Stimulated activated naive B cell treated with anti-CD40 and anti-IgM and Interleukin-4, amounts not matched to agents 10 μg/mL and 1 μg/mL and 100 μg/mL, for 72 hours (primary cell): Measurements from ENCODE around the gene NIN.

Experiments used
- ATAC-seq, 2 donors: fragments of 150-1000 bp; cut with Tn5 transposase; replicated peaks; 2 replicates each; pipeline ENCODE4 v1.10.0; 2021; ENCODE audit warnings: moderate library complexity in 1 of 2
- DNase-seq: peaks from one replicate; pipeline ENCODE4 v3.0.0; 2021
- H3K27ac Mint-ChIP-seq: one replicate; pipeline ENCODE4 v1.8.0; 2022; ENCODE audit warnings: mild to moderate bottlenecking, mixed read lengths
- H3K27me3 Mint-ChIP-seq, 2 donors: one replicate each; pipeline ENCODE4 v1.8.0; 2022; ENCODE audit warnings: mixed read lengths in 2 of 2
- H3K36me3 Mint-ChIP-seq, 2 donors: one replicate each; pipeline ENCODE4 v1.8.0; 2022; ENCODE audit warnings: mixed read lengths in 2 of 2, mild to moderate bottlenecking in 1 of 2
- H3K4me1 Mint-ChIP-seq, 2 donors: one replicate each; pipeline ENCODE4 v1.8.0; 2022; ENCODE audit warnings: mixed read lengths in 2 of 2, mild to moderate bottlenecking in 1 of 2
- H3K4me3 Mint-ChIP-seq, 2 donors: one replicate each; pipeline ENCODE4 v1.8.0; 2022; ENCODE audit warnings: mild to moderate bottlenecking in 2 of 2, mixed read lengths in 2 of 2, moderate library complexity in 1 of 2
- H3K9me3 Mint-ChIP-seq, 2 donors: one replicate each; pipeline ENCODE4 v1.8.0; 2022; ENCODE audit warnings: mixed read lengths in 2 of 2, mild to moderate bottlenecking in 1 of 2

NIN gene

GRCh38 chr14:50856660-50857059 is 25.7 kb upstream of the NIN start:
- DNase-seq: no peak
- H3K4me1 Mint-ChIP-seq: peaks cover 10 to 15% of the 10 kb centered on the region in 2 donors
- H3K27ac Mint-ChIP-seq: no peak overlapping the region
- H3K27me3 Mint-ChIP-seq: peaks cover 0 to 3% of the 10 kb centered on the region in 2 donors
- ATAC-seq: no peak
- H3K4me3 Mint-ChIP-seq: no peak overlapping the region
- no peaks in the 10 kb centered on the region for H3K36me3 Mint-ChIP-seq
- no peaks in the 10 kb centered on the region for H3K9me3 Mint-ChIP-seq

DNA sequence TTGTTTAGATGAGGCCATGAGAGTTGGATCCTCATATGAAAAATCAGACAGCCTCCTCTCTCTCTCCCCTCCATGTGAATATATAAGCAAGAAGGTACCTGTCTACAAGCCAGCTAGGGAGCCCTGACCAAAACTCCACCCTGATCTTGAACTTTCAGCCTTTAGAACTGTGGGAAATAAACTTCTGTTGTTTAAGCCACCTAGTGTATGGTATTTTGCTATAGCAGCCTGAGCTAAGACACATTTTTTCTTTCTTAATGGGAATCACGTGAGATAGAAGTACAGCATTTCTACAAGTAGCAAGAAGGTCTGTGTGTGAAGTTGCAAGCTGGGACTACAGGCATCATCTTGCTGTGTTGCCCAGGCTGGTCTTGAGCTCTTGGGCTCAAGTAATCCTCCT is 24.6 kb upstream of the NIN start:
- DNase-seq (no peak), ATAC-seq (no peak)
- H3K27me3 Mint-ChIP-seq: peaks cover 0 to 3% of the 10 kb centered on the region in 2 donors
- no peaks in the 10 kb centered on the region for H3K9me3 Mint-ChIP-seq
- H3K4me1 Mint-ChIP-seq: peaks cover 10 to 15% of the 10 kb centered on the region in 2 donors
- no peak overlapping the region for H3K27ac Mint-ChIP-seq
- no peaks in the 10 kb centered on the region for H3K36me3 Mint-ChIP-seq
- no peak overlapping the region for H3K4me3 Mint-ChIP-seq

DNA sequence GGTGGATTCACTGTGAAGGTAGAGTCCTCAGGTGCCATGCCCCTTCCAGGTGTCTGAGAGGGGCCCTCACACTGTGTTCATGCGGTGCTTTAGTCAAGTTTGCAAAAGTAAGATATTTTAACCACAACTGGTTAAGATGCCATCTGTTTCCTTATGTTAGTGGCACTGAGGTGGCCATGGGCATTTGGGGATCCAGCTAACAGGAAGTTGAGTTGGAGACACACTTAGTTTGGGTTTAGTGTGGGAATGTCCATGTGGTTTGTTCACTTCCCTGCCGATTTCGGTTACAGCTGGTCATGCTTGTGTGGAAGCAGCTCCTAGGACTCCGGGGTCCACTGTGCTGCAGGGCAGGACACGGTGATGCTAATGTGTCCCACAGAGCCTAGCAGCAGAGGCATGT is 23.6 kb upstream of the NIN start:
- H3K4me3 Mint-ChIP-seq: no peak overlapping the region
- DNase-seq: no peak
- no peak overlapping the region for H3K27ac Mint-ChIP-seq
- no peaks in the 10 kb centered on the region for H3K36me3 Mint-ChIP-seq
- peaks cover 0 to 3% of the 10 kb centered on the region in 2 donors for H3K27me3 Mint-ChIP-seq
- ATAC-seq: no peak
- no peaks in the 10 kb centered on the region for H3K9me3 Mint-ChIP-seq
- peaks cover 6 to 14% of the 10 kb centered on the region in 2 donors for H3K4me1 Mint-ChIP-seq

DNA sequence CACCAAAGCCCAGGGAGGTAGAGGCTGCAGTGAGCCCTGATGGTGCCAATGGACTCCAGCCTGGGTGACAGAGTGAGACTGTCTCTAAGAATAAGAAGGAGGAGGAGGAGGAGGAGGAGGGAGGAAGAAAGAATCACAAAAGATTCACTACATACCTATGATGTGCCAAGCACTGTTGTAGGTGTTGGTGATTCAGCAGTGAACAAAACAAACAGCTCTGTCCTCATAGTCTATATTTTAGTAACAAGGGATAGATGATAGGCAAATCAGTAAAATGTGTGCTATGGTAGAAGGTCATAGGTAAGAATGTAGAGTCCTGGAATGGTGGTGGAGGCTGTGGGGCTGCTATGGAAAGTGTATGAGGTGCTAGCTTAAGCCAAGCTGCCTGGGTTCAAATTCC is 22.9 kb upstream of the NIN start:
- H3K4me1 Mint-ChIP-seq: peaks cover 0 to 10% of the 10 kb centered on the region in 2 donors

DNA sequence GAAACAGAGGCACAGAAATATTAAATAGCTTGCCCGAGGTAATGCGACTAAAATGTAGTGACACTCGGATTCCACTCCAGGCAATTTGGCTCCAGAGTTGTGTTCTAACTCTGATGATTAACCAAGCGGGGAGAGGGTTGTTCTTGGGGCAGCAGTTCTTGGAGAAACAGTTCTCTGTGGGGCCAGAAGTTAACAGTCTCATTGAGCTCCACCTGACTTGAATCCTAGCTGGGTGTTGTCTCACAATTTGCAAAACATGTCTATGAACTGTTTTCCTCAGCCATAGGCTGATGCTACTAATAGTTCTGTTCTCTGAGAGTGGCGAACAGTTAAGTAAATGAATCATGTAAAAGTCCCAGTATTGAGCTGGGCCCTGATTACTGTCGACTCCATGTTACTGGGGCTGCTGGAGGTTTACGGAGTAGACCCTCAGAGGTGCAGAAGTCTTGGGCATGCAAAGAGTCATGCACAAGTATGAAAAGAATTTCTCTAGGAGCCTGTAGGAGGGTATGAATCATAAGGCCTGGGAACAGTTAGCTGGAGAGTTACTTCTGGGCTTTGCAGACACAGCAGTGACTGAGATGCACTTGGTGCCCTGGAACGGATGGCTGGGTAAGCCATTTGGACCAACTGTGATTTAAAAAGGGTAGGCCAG is 15.4 kb upstream of the NIN start:
- H3K36me3 Mint-ChIP-seq: no peaks in the 10 kb centered on the region
- H3K4me1 Mint-ChIP-seq: peaks cover 1 to 8% of the 10 kb centered on the region in 2 donors
- no peaks in the 10 kb centered on the region for H3K9me3 Mint-ChIP-seq
- ATAC-seq (no peak), DNase-seq (no peak)
- H3K27me3 Mint-ChIP-seq: no peaks in the 10 kb centered on the region
- H3K27ac Mint-ChIP-seq: no peak overlapping the region
- no peak overlapping the region for H3K4me3 Mint-ChIP-seq

More for the DNA sequence above, 22.9 kb upstream of the NIN start:
- DNase-seq (no peak), ATAC-seq (no peak)
- H3K27me3 Mint-ChIP-seq: peaks cover 0 to 3% of the 10 kb centered on the region in 2 donors
- H3K36me3 Mint-ChIP-seq: no peaks in the 10 kb centered on the region
- H3K4me3 Mint-ChIP-seq: no peak overlapping the region
- peak overlapping the region; percentile 63 for H3K27ac Mint-ChIP-seq
- no peaks in the 10 kb centered on the region for H3K9me3 Mint-ChIP-seq

- Mint-ChIP-seq H3K4me3 (no peak overlapping the region), H3K27me3 (no peaks in the 10 kb centered on the region), H3K27ac (no peak overlapping the region), H3K4me1 (peaks cover 1 to 20% of the 10 kb centered on the region in 2 donors), H3K9me3 (no peaks in the 10 kb centered on the region), H3K36me3 (no peaks in the 10 kb centered on the region)
- DNase-seq (no peak), ATAC-seq (no peak)
These were observed 14.2 kb upstream of the NIN start for GRCh38 chr14:50845166-50845565.

DNA sequence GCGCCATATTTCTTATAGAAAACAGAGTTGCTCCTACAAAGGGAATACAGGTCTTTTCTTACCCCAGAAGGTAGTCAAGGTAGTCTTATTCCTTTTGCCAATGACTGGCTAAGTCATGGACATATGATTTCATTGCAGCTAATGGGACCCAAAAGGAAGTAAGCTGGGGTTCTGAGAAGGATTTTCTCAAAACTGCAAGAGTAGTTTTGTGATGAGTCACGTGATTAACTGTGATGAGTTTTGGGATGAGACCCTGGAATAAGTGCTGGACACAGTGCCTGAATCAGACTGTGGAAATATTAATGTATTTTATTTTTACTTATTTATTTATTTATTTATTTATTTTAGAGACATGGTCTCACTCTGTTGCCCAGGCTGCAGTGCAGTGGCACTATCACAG is 13.4 kb upstream of the NIN start:
- no peak overlapping the region for H3K27ac Mint-ChIP-seq
- H3K36me3 Mint-ChIP-seq: no peaks in the 10 kb centered on the region
- H3K27me3 Mint-ChIP-seq: no peaks in the 10 kb centered on the region
- no peaks in the 10 kb centered on the region for H3K9me3 Mint-ChIP-seq
- ATAC-seq (no peak), DNase-seq (no peak)
- H3K4me3 Mint-ChIP-seq: no peak overlapping the region
- peaks cover 1 to 22% of the 10 kb centered on the region in 2 donors for H3K4me1 Mint-ChIP-seq

GRCh38 chr14:50839691-50840090 is 8.7 kb upstream of the NIN start:
- ATAC-seq: no peak
- no peak for DNase-seq
- Mint-ChIP-seq H3K4me3 (no peak overlapping the region), H3K27me3 (no peaks in the 10 kb centered on the region), H3K9me3 (no peaks in the 10 kb centered on the region), H3K4me1 (peaks cover 31 to 61% of the 10 kb centered on the region in 2 donors), H3K27ac (no peak overlapping the region), H3K36me3 (no peaks in the 10 kb centered on the region)

- DNase-seq (no peak), ATAC-seq (peak; percentile 84)
- Mint-ChIP-seq H3K27ac (peak overlapping the region; percentile 28), H3K27me3 (no peaks in the 10 kb centered on the region), H3K4me1 (peaks cover 35 to 68% of the 10 kb centered on the region in 2 donors), H3K4me3 (no peak overlapping the region), H3K9me3 (no peaks in the 10 kb centered on the region), H3K36me3 (no peaks in the 10 kb centered on the region)
These were observed 8.1 kb upstream of the NIN start for GRCh38 chr14:50839048-50839447.

DNA sequence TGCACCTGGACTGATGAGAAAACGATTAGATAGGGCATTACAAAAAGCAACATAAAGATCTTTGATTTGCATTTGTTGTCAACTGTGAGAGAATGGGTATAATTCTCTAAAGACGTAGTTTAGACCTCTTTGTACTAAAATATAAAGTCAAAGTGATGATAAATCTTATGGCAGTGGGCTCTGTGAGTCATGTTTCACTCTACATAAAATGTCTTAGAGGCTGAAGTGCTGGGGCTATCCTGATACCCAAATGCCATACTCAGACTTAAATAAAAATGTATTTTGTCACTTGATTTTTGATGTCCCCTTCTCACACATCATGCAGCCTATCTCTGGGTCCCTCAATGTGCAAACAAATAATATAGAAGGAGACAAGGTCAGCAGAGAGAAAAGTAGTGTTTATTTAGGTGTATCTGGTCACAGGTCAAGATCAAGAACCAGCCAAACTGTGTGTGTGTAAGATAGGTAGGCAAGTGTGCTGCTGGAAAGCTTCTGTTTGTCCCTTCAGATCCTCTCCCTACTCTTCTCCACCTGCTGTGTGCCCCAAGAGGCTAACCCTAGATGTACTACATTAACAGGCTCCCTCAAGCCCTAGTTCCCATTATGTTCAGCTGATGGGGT is 7.0 kb upstream of the NIN start:
- no peak overlapping the region for H3K4me3 Mint-ChIP-seq

GRCh38 chr14:50837271-50837670 is 6.3 kb upstream of the NIN start:
- Mint-ChIP-seq H3K36me3 (no peaks in the 10 kb centered on the region), H3K9me3 (no peaks in the 10 kb centered on the region), H3K27me3 (no peaks in the 10 kb centered on the region), H3K4me1 (peaks cover 40 to 78% of the 10 kb centered on the region in 2 donors), H3K4me3 (no peak overlapping the region), H3K27ac (no peak overlapping the region)
- no peak for ATAC-seq
- DNase-seq: no peak

More for the DNA sequence above, 7.0 kb upstream of the NIN start:
- ATAC-seq (no peak), DNase-seq (no peak)
- Mint-ChIP-seq H3K36me3 (no peaks in the 10 kb centered on the region), H3K4me1 (peaks cover 34 to 71% of the 10 kb centered on the region in 2 donors), H3K9me3 (no peaks in the 10 kb centered on the region), H3K27me3 (no peaks in the 10 kb centered on the region), H3K27ac (no peak overlapping the region)

- no peaks in the 10 kb centered on the region for H3K27me3 Mint-ChIP-seq
- H3K4me3 Mint-ChIP-seq: no peak overlapping the region
- no peaks in the 10 kb centered on the region for H3K9me3 Mint-ChIP-seq
- ATAC-seq: no peak
- H3K4me1 Mint-ChIP-seq: peaks cover 46 to 83% of the 10 kb centered on the region in 2 donors
- H3K27ac Mint-ChIP-seq: no peak overlapping the region
- DNase-seq: no peak
- no peaks in the 10 kb centered on the region for H3K36me3 Mint-ChIP-seq
These were observed 5.6 kb upstream of the NIN start for GRCh38 chr14:50836515-50836914.

DNA sequence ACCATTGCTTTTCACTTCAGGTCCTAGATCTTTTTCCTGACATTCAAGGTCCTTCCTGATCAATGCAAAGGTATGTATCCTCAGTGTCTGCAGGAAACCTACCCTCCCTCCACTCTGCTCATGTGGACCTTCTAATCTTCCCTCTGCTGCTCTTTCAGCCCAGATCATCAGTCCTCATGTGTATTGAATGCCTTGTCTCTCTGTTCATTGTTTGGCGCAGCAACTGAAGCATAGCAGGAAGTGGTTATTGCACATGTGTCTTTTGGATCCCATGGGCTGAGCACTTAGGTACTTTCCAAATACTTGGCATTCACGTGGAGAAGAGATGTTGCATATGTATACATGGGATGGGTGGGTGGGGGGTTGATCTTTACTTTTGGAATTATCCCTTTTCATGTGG is 4.3 kb upstream of the NIN start:
- H3K27ac Mint-ChIP-seq: peak overlapping the region; percentile 76

GRCh38 chr14:50834802-50835276 is 3.9 kb upstream of the NIN start:
- DNase-seq (no peak), ATAC-seq (no peak)
- H3K4me3 Mint-ChIP-seq: no peak overlapping the region
- H3K4me1 Mint-ChIP-seq: peaks cover 47 to 73% of the 10 kb centered on the region in 2 donors
- H3K27me3 Mint-ChIP-seq: no peaks in the 10 kb centered on the region
- no peaks in the 10 kb centered on the region for H3K9me3 Mint-ChIP-seq
- H3K27ac Mint-ChIP-seq: peak overlapping the region; percentile 76
- peaks cover 5 to 6% of the 10 kb centered on the region in 2 donors for H3K36me3 Mint-ChIP-seq

More for the DNA sequence above, 4.3 kb upstream of the NIN start:
- Mint-ChIP-seq H3K4me1 (peaks cover 47 to 74% of the 10 kb centered on the region in 2 donors), H3K36me3 (peaks cover 2% of the 10 kb centered on the region in 2 donors), H3K9me3 (no peaks in the 10 kb centered on the region), H3K27me3 (no peaks in the 10 kb centered on the region), H3K4me3 (peak overlapping the region; percentile 40 to 47)
- DNase-seq: peak; percentile 13
- peak; percentile 12 to 19 for ATAC-seq
